ENCODE measurements around the gene CCDC136.

CCDC136 gene

GRCh38 chr7:128845475-128845874 is 53.7 kb downstream of the CCDC136 start:
- DNase-seq (ENCODE audit: low read depth) = no peak

DNA sequence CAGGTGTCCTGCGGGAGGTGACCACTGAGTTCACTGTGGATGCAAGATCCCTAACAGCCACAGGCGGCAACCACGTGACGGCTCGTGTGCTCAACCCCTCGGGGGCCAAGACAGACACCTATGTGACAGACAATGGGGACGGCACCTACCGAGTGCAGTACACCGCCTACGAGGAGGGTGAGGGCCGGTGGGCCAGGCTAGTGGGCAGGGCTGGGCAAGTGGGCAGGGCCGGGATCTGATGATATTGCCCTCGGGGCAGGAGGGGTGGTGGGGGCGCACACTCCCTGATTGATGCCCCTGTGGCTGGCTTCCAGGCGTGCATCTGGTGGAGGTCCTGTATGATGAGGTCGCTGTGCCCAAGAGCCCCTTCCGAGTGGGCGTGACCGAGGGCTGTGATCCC is 54.2 kb downstream of the CCDC136 start:
- DNase-seq (ENCODE audit: low read depth) = no peak

- DNase-seq (ENCODE audit: low read depth) = no peak
These were observed 55.1 kb downstream of the CCDC136 start for GRCh38 chr7:128846781-128847444.

- no peak for DNase-seq (ENCODE audit: low read depth)
These were observed 56.0 kb downstream of the CCDC136 start for GRCh38 chr7:128847721-128848211.

DNA sequence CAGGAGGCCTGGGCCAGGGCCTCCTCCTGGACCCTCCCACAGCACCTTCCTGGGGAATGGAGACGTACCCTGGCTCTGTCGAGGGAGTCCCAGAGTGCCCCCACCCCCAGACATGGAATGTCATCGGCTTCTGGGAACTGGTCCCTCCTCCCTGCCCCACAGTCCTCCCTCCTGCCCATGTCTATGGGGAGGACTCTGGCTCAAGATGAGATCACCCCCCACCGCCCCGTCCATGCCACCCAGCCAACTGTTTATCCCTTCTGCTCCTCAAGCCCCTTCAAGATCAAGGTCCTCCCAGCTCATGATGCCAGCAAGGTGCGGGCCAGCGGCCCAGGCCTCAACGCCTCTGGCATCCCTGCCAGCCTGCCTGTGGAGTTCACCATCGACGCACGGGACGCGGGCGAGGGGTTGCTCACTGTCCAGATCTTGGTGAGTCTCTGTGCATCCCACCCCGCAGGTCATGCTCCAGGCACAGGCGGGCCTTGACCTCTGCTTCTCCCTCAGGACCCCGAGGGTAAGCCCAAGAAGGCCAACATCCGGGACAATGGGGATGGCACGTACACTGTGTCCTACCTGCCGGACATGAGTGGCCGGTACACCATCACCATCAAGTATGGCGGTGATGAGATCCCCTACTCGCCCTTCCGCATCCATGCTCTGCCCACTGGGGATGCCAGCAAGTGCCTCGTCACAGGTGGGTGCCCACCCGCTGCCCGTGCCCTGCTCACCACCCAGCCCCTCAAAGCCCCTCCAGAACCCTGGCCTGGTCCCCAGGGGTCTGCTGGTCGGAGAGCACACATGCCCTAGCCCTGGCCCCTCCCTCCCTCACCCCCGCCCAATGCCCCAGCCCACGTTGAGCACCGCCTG is 56.8 kb downstream of the CCDC136 start:
- no peak for DNase-seq (ENCODE audit: low read depth)

DNA sequence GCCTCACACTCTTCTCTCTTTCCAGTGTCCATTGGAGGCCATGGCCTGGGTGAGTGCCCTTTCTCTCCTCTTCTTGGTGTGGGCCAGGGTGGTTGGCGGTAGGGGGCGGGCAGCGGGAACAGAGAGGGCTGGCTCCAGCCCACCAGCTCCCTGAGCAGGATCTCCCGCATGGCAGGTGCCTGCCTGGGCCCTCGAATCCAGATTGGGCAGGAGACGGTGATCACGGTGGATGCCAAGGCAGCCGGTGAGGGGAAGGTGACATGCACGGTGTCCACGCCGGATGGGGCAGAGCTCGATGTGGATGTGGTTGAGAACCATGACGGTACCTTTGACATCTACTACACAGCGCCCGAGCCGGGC is 57.4 kb downstream of the CCDC136 start:
- no peak for DNase-seq (ENCODE audit: low read depth)

GRCh38 chr7:128849804-128850490 is 58.2 kb downstream of the CCDC136 start:
- no peak for DNase-seq (ENCODE audit: low read depth)

DNA sequence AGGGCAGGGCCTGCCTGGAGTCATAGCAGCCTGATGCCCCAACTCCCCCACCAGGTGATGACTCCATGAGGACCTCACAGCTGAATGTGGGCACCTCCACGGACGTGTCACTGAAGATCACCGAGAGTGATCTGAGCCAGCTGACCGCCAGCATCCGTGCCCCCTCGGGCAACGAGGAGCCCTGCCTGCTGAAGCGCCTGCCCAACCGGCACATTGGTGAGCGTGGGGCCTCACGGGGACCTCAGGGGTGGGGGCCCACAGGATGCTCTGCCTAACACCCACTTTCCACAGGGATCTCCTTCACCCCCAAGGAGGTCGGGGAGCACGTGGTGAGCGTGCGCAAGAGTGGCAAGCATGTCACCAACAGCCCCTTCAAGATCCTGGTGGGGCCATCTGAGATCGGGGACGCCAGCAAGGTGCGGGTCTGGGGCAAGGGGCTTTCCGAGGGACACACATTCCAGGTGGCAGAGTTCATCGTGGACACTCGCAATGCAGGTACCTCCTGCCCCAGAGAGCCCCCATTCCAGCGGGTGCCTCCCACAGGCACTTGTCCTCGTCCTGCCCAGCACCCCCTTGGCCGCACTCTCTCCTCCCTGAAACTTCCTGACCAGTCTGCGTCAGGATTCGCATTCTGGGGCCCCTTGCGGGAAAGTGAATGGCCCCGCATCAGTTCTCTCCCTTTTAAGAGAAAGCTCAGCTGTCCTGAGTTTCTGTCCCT is 60.9 kb downstream of the CCDC136 start:
- DNase-seq (ENCODE audit: low read depth) = no peak

- DNase-seq (ENCODE audit: low read depth) = no peak
These were observed 62.0 kb downstream of the CCDC136 start for GRCh38 chr7:128853799-128854198.

DNA sequence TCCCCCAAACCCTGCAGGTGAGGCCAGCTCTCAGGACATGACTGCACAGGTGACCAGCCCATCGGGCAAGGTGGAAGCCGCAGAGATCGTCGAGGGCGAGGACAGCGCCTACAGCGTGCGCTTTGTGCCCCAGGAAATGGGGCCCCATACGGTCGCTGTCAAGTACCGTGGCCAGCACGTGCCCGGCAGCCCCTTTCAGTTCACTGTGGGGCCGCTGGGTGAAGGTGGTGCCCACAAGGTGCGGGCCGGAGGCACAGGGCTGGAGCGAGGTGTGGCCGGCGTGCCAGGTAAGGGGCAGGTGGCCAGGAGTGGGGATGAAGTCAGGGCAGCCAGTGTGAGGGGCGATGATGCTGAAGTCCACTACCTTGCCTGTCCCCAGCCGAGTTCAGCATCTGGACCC is 62.6 kb downstream of the CCDC136 start:
- DNase-seq (ENCODE audit: low read depth) = no peak

DNA sequence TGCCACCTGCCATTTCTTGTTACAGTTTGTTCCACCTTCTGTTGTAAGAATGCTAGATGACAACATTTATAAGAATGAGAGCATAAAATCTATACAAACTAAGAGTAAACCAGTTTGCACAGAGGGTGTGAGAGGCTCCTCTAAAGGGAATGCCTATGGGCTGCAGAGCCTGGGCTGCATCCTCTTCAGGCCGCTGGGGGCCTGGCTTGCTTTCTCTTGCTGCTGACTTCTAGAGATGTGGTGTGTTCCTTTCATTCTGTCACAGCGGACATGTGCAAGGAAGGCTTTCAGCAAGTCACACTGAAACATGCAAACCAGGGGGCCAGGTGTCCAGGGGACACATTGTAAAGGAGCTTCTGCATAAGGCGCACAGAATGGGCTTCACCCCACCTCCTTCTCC is 63.8 kb downstream of the CCDC136 start:
- no peak for DNase-seq (ENCODE audit: low read depth)

DNA sequence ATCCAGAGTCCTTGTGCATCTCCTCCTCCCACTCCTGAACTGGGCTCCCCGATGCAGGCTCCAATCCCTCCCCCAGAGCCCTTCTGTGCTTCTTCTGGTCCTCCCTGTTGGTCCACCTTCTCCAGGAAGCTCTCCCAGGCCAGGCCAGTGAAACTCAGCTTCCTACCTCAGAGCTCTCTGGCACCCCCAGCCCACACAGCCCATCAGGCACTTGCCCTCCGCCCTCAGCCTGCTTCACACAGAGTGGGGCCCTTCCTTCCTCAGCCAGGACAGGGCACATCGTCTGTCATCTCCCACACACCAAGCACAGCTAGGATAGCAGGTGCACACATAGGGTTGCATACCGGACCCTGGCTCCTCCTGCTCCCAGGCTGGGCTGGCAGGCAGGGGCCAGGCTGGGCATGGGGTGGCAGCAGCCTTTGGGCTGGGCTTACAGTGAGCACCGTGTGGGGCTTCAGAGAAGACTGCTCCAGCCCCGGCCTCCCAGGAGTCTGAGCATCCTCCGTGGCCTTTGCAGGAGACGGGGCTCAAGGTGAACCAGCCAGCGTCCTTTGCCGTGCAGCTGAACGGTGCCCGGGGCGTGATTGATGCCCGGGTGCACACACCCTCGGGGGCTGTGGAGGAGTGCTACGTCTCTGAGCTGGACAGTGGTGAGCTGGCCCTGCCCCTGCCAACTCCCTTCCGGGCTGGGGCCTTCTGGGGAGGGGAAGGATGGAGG is 64.4 kb downstream of the CCDC136 start:
- DNase-seq (ENCODE audit: low read depth) = no peak

GRCh38 chr7:128858380-128859231 is 66.8 kb downstream of the CCDC136 start:
- DNase-seq (ENCODE audit: low read depth) = no peak

- no peak for DNase-seq (ENCODE audit: low read depth)
These were observed 67.7 kb downstream of the CCDC136 start for GRCh38 chr7:128859232-128860157.

DNA sequence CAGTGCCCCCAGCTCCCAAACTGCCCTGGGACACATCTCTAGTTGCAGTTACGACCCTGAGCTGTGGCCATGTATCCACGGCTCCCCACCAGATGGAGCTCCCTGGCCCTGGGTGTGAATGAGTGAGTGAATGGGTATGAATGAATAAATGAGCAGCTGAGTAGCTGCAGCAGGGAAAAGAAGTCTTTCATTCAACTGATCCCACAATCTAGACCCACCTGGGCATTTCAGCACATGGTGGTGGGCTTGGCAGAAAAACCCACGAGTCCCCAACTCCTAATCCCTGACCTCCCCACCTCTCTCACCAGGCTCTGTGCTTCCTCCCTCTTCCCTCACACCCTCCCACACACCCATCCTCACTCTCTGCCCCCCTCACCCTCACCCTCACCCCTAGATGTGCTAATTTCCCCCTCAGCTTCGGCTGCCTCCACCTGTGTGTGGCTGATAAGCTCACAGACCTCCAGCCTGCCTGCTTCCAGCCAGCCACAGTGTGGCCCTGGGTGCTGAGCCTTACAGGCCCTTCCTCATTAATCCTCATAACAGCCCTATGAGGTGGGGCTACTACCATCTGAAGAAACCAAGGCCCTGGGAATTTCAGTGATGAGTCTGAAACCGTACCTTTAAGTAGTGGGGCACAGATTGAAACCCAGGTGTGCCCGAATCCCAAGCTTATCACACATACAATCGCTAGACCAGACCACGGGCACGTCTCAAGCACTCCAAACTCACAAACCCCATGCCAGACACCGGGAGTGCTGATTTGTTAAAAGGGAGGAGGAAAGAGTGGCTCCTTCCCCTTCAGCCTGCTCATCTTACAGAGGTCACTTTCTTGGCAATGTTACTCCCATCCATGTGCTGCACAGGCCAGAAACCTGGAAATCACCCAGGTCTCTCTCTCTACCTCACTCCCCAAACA is 68.6 kb downstream of the CCDC136 start:
- DNase-seq (ENCODE audit: low read depth) = no peak

DNA sequence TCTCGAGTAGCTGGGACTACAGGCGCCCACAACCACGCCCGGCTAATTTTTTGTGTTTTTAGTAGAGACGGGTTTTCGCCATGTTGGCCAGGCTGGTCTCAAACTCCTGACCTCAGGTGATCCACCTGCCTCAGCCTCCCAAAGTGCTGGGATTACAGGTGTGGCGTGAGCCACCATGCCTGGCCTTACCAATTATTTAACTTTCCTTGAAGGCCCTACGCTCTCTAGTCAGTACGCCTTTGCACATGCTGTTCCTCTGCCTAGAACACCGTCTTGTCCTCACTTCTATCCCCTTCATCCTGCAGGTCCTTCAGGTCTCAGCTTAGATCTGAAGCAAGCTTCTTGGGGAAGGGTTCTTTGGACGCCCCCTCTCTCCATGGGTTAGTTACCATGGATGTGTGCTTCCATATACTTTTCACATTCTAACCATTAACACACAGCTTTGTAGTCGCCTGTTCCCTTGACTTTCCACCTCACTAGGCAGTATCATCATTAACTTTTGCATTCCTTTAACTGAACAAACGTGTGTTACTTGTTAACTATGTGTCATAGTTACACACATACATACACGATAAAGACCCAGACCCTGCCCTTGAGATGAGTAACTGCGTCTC is 70.3 kb downstream of the CCDC136 start:
- DNase-seq (ENCODE audit: low read depth) = no peak

GRCh38 chr7:128862571-128863432 is 71.0 kb downstream of the CCDC136 start, which contains the start of gene ATP6V1F:
Gene ATP6V1F, plus strand, starts transcription at chr7:128862856. Its CDS starts 49 bp downstream, at chr7:128862905.
- peak; percentile 99 for DNase-seq (ENCODE audit: low read depth)
